GM12878 (cell line): ENCODE data around the gene ITM2C. TPM values are rescaled to one million over a fixed set of nuclear protein-coding genes. Genes with fewer than 3 reads are reported as not detected.

Experiments used
- EED ChIP-seq: sonication (generic); IDR thresholded peaks from 2 replicates; pipeline ENCODE4 v1.6.1; 2016; ENCODE audit warnings: antibody characterized with exemption, low read depth
- ETV6 ChIP-seq, 2 experiments: fragments of 450-650 bp in 1 of 2; IDR thresholded peaks in 1 of 2; conservative IDR thresholded peaks in 1 of 2; 2 replicates each; pipeline ENCODE4 v1.6.1; 2014; ENCODE audit warnings: antibody characterized with exemption in 1 of 2, borderline replicate concordance in 1 of 2, low read depth in 1 of 2, mild to moderate bottlenecking in 1 of 2, moderate library complexity in 1 of 2
- JUNB ChIP-seq: IDR thresholded peaks from 2 replicates; pipeline ENCODE4 v1.6.1; 2016; ENCODE audit warnings: antibody characterized with exemption, mild to moderate bottlenecking
- MYB ChIP-seq: fragments of 150-350 bp; IDR thresholded peaks from 2 replicates; pipeline ENCODE4 v1.6.1; 2014; ENCODE audit warnings: mild to moderate bottlenecking, low read depth, low read length, borderline replicate concordance
- NFIC ChIP-seq: IDR thresholded peaks from 2 replicates; pipeline ENCODE4 v1.6.1; 2012; ENCODE audit warnings: low read depth, mild to moderate bottlenecking, inconsistent platforms, low read length, moderate library complexity
- NFYA ChIP-seq: IDR thresholded peaks from 2 replicates; pipeline ENCODE4 v1.6.1; 2011; ENCODE audit warnings: low read depth, mild to moderate bottlenecking, low read length, improper control_type of control experiment, borderline replicate concordance
- NR2C1 ChIP-seq: fragments of 450-650 bp; IDR thresholded peaks from 2 replicates; pipeline ENCODE4 v1.6.1; 2017; ENCODE audit warnings: antibody characterized with exemption, mild to moderate bottlenecking, moderate library complexity
- POLR2AphosphoS5 ChIP-seq: IDR thresholded peaks from 2 replicates; pipeline ENCODE4 v1.6.1; 2011; ENCODE audit warnings: mild to moderate bottlenecking, low read length, inconsistent platforms
- RB1 ChIP-seq: fragments of 450-650 bp; formaldehyde crosslinking; IDR thresholded peaks from 2 replicates; pipeline ENCODE4 v1.6.1; 2017; ENCODE audit warnings: mild to moderate bottlenecking, borderline replicate concordance
- SMAD1 ChIP-seq: fragments of 450-650 bp; IDR thresholded peaks from 2 replicates; pipeline ENCODE4 v1.6.1; 2018; ENCODE audit warnings: mild to moderate bottlenecking, low read depth; ENCODE audit not compliant: partially characterized antibody
- SPI1 ChIP-seq: IDR thresholded peaks from 2 replicates; pipeline ENCODE4 v1.6.1; 2011; ENCODE audit warnings: low read depth, mild to moderate bottlenecking, low read length, moderate library complexity, borderline replicate concordance; ENCODE audit not compliant: insufficient read depth
- TCF12 ChIP-seq: IDR thresholded peaks from 2 replicates; pipeline ENCODE4 v1.6.1; 2011; ENCODE audit warnings: low read depth, mild to moderate bottlenecking, low read length
- WRNIP1 ChIP-seq: IDR thresholded peaks from 2 replicates; pipeline ENCODE4 v1.6.1; 2011; ENCODE audit warnings: low read depth, low read length, improper control_type of control experiment, borderline replicate concordance
- ZNF24 ChIP-seq: fragments of 450-650 bp; IDR thresholded peaks from 2 replicates; pipeline ENCODE4 v1.6.1; 2017; ENCODE audit warnings: antibody characterized with exemption, mild to moderate bottlenecking
- polyA plus RNA-seq, 11 experiments: library from polyadenylated mRNA; depleted of rRNA in 4 of 11; unstranded in 6 of 11; stranded (reverse) in 5 of 11; fragments of >200 nt; fragmentation: Nextera tagmentation in 4 of 11; fragmentation: Illumina TruSeq in 1 of 11; extraction: Ambion mirVana in 4 of 11; extraction: Trizol in 1 of 11; gene quantifications; 1 replicate in 1 of 11; 2 replicates in 10 of 11; pipeline versions ENCODE4 v1.2.1 to v1.2.3, GENCODE V29; 2011 to 2016; ENCODE audit warnings: inconsistent platforms in 2 of 11, missing spikeins in 2 of 11, low read depth in 1 of 11
- total RNA-seq, 4 experiments: library from RNA; depleted of rRNA in 3 of 4; stranded (reverse); fragments of >200 nt in 3 of 4; fragmentation: Illumina TruSeq in 1 of 4; extraction: Trizol in 1 of 4; gene quantifications; 2 replicates each; pipeline versions ENCODE4 v1.2.1 to v1.2.3, GENCODE V29; 2013 to 2021
- TF ChIP-seq, protein P1 (sequence below): fragments of 450-650 bp; formaldehyde crosslinking; IDR thresholded peaks from 2 replicates; pipeline ENCODE4 v1.4.0; 2020; ENCODE audit warnings: mild to moderate bottlenecking, moderate library complexity
- TF ChIP-seq, protein P2 (sequence below): fragments of 150-350 bp; IDR thresholded peaks from 2 replicates; pipeline ENCODE4 v1.6.1; 2016; ENCODE audit warnings: low read depth, low read length
- TF ChIP-seq, protein P3 (sequence below): fragments of 450-650 bp; IDR thresholded peaks from 2 replicates; pipeline ENCODE4 v1.6.1; 2016; ENCODE audit warnings: mild to moderate bottlenecking
- TF ChIP-seq, protein P4 (sequence below), 3 experiments: IDR thresholded peaks in 2 of 3; conservative IDR thresholded peaks in 1 of 3; 2 replicates each; pipeline ENCODE4 v1.5.1; 2011; ENCODE audit warnings: low read depth in 3 of 3, low read length in 3 of 3, mild to moderate bottlenecking in 3 of 3, control low read depth in 2 of 3, moderate library complexity in 2 of 3, inconsistent platforms in 1 of 3, mixed read lengths in 1 of 3; ENCODE audit not compliant: control insufficient read depth in 2 of 3, insufficient read depth in 1 of 3; ENCODE audit errors: extremely low read depth in 1 of 3

The ITM2C gene
- total and polyA plus RNA-seq, 10 of the 15 experiments (the other 5 are each of a cell fraction or from before 2014, with no cell fraction given): 5.4 to 195 (median 149) TPM

DNA sequence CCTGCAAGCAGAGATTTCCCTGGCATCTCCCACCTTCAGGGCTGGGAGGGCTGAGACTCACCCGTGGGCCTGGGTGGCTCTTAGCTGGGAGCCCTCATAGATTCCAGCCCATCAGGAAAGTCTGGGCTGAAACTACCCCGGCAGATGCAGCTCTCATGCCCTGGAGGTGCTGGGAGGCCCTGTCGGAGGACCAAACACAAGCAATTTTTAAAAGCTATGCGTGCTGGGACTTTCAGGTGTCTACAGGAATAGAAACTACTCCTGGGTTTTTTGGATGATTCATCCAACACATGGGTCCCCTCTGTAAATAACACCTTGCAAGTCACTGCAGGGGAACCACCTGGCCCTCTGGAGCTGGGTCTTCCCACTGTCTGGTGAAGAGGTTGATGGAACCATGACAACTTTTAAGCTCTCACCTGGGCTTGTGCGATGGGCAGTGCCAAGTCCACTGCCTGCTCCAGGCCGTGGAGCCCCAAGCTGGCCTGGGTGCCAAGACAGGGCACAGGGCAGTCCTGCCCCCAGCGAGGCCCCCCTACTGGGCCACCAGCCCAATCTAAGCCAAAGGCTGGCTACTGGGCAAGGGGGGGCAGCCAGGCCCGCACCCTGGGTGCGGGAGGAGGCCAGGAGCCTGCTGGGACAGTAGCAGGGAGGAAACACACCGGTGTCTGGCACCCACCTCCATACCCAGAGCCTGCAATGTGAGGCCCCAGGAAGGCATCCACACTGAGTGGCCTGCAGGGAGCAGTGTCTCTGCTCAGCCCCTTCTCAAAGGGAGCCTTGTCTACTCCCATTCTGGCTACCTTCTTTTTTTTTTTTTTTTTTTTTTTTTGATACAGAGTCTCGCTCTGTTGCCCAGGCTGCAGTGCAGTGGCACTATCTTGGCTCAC, 61.4 kb downstream of the ITM2C start (continued):
- TF ChIP-seq JUNB (peak; percentile 85), SMAD1 (no peak), MYB (no peak), POLR2AphosphoS5 (peak; percentile 70), ETV6 (conservative IDR thresholded peaks at IDR 0.05 in 1 of 2, IDR thresholded peaks at IDR 0.05 in 1 of 2; ENCODE audit: borderline replicate concordance in 1 of 2, low read depth in 1 of 2) (peak in 1 of 2 experiments; percentile 46; a peak in 1 of 4 replicates), WRNIP1 (no peak), NR2C1 (no peak), NFYA (no peak), RB1 (no peak), NFIC (no peak), EED (peak; percentile 94), ZNF24 (no peak), SPI1 (peak; percentile 15; the same call in 1 of the 2 replicates), TCF12 (peak; percentile 80)
- TF ChIP-seq, protein P1, sequence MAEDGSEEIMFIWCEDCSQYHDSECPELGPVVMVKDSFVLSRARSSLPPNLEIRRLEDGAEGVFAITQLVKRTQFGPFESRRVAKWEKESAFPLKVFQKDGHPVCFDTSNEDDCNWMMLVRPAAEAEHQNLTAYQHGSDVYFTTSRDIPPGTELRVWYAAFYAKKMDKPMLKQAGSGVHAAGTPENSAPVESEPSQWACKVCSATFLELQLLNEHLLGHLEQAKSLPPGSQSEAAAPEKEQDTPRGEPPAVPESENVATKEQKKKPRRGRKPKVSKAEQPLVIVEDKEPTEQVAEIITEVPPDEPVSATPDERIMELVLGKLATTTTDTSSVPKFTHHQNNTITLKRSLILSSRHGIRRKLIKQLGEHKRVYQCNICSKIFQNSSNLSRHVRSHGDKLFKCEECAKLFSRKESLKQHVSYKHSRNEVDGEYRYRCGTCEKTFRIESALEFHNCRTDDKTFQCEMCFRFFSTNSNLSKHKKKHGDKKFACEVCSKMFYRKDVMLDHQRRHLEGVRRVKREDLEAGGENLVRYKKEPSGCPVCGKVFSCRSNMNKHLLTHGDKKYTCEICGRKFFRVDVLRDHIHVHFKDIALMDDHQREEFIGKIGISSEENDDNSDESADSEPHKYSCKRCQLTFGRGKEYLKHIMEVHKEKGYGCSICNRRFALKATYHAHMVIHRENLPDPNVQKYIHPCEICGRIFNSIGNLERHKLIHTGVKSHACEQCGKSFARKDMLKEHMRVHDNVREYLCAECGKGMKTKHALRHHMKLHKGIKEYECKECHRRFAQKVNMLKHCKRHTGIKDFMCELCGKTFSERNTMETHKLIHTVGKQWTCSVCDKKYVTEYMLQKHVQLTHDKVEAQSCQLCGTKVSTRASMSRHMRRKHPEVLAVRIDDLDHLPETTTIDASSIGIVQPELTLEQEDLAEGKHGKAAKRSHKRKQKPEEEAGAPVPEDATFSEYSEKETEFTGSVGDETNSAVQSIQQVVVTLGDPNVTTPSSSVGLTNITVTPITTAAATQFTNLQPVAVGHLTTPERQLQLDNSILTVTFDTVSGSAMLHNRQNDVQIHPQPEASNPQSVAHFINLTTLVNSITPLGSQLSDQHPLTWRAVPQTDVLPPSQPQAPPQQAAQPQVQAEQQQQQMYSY (CRISPR knock-in tag): no peak
- TF ChIP-seq, protein P2, sequence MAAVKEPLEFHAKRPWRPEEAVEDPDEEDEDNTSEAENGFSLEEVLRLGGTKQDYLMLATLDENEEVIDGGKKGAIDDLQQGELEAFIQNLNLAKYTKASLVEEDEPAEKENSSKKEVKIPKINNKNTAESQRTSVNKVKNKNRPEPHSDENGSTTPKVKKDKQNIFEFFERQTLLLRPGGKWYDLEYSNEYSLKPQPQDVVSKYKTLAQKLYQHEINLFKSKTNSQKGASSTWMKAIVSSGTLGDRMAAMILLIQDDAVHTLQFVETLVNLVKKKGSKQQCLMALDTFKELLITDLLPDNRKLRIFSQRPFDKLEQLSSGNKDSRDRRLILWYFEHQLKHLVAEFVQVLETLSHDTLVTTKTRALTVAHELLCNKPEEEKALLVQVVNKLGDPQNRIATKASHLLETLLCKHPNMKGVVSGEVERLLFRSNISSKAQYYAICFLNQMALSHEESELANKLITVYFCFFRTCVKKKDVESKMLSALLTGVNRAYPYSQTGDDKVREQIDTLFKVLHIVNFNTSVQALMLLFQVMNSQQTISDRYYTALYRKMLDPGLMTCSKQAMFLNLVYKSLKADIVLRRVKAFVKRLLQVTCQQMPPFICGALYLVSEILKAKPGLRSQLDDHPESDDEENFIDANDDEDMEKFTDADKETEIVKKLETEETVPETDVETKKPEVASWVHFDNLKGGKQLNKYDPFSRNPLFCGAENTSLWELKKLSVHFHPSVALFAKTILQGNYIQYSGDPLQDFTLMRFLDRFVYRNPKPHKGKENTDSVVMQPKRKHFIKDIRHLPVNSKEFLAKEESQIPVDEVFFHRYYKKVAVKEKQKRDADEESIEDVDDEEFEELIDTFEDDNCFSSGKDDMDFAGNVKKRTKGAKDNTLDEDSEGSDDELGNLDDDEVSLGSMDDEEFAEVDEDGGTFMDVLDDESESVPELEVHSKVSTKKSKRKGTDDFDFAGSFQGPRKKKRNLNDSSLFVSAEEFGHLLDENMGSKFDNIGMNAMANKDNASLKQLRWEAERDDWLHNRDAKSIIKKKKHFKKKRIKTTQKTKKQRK: no peak
- TF ChIP-seq, protein P3, sequence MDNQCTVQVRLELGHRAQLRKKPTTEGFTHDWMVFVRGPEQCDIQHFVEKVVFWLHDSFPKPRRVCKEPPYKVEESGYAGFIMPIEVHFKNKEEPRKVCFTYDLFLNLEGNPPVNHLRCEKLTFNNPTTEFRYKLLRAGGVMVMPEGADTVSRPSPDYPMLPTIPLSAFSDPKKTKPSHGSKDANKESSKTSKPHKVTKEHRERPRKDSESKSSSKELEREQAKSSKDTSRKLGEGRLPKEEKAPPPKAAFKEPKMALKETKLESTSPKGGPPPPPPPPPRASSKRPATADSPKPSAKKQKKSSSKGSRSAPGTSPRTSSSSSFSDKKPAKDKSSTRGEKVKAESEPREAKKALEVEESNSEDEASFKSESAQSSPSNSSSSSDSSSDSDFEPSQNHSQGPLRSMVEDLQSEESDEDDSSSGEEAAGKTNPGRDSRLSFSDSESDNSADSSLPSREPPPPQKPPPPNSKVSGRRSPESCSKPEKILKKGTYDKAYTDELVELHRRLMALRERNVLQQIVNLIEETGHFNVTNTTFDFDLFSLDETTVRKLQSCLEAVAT: no peak
- TF ChIP-seq, protein P4, sequence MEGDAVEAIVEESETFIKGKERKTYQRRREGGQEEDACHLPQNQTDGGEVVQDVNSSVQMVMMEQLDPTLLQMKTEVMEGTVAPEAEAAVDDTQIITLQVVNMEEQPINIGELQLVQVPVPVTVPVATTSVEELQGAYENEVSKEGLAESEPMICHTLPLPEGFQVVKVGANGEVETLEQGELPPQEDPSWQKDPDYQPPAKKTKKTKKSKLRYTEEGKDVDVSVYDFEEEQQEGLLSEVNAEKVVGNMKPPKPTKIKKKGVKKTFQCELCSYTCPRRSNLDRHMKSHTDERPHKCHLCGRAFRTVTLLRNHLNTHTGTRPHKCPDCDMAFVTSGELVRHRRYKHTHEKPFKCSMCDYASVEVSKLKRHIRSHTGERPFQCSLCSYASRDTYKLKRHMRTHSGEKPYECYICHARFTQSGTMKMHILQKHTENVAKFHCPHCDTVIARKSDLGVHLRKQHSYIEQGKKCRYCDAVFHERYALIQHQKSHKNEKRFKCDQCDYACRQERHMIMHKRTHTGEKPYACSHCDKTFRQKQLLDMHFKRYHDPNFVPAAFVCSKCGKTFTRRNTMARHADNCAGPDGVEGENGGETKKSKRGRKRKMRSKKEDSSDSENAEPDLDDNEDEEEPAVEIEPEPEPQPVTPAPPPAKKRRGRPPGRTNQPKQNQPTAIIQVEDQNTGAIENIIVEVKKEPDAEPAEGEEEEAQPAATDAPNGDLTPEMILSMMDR (IDR thresholded peaks at IDR 0.05 in 2 of 3, conservative IDR thresholded peaks at IDR 0.05 in 1 of 3; ENCODE audit: control insufficient read depth in 2 of 3, extremely low read depth in 1 of 3, insufficient read depth in 1 of 3, low read depth in 3 of 3, low read length in 3 of 3): peak; percentile 44 to 60 (median 52)
